SK-N-MC (cell line): ENCODE measurements around the gene OR10H1.
"Not testable (repeated sequence)": the region's sequence is repeated elsewhere in the genome, so short reads cannot be mapped to it uniquely, and the experiment has no call there.

Source experiments
- DNase-seq: peaks from one replicate; pipeline ENCODE4 v3.0.0-alpha.2; 2011; ENCODE audit warnings: low read depth, low spot score
- H3K27ac ChIP-seq: fragments of 200-600 bp; sonication (generic); 2 replicates; pipeline ENCODE4 v1.5.1; 2016; ENCODE audit warnings: mixed run types
- H3K36me3 ChIP-seq: fragments of 200-600 bp; sonication (generic); 2 replicates; pipeline ENCODE4 v1.6.1; 2017; ENCODE audit warnings: antibody characterized with exemption, low read length, mixed read lengths; ENCODE audit not compliant: insufficient read depth
- H3K4me3 ChIP-seq: fragments of 200-600 bp; sonication (generic); 2 replicates; pipeline ENCODE4 v1.5.1; 2016
- H3K9ac ChIP-seq: fragments of 200-600 bp; sonication (generic); 2 replicates; pipeline ENCODE4 v1.8.0; 2017; ENCODE audit warnings: mixed run types, mixed read lengths; ENCODE audit not compliant: insufficient read length
- H3K9me3 ChIP-seq: fragments of 200-600 bp; sonication (generic); 2 replicates; pipeline ENCODE4 v1.6.1; 2017; ENCODE audit warnings: low read depth, mild to moderate bottlenecking, antibody characterized with exemption, low read length, moderate library complexity, mixed read lengths
- EZH2 ChIP-seq: fragments of 200-600 bp; sonication (generic); IDR thresholded peaks from one replicate; pipeline ENCODE4 v1.6.1; 2017; ENCODE audit warnings: antibody characterized with exemption
- FOXP2 ChIP-seq: optimal IDR thresholded peaks from 2 replicates; pipeline ENCODE3; 2011; ENCODE audit warnings: mild to moderate bottlenecking, moderate library complexity; ENCODE audit not compliant: insufficient read depth; ENCODE audit errors: extremely low read length, control extremely low read depth
- POLR2AphosphoS5 ChIP-seq: IDR thresholded peaks from 2 replicates; pipeline ENCODE4 v1.6.1; 2012; ENCODE audit warnings: mild to moderate bottlenecking, low read depth, low read length, borderline replicate concordance

OR10H1 gene

DNA sequence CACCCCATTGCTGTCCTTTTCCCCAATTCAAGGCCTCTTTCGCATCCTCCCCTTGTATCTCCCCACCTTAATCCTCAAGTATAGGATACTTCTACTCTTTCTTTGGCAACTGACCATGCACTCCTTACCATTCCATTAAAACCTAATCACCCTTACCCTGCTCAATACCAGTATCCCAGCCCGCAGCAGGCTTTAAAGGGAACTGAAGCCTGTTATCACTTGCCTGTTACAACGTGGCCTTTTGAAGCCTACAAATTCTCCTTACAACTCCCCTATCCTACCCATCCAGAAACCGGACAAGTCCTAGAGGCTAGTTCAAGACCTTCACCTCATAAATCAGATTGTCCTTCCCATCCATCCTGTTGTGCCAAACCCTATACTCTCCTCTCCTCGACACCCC, 16.2 kb upstream of the OR10H1 start:
- no peak for DNase-seq
- Histone ChIP-seq H3K36me3 (no peaks in the 10 kb centered on the region), H3K27ac (no peak overlapping the region), H3K9me3 (no peaks in the 10 kb centered on the region), H3K4me3 (no peak overlapping the region), H3K9ac (no peak overlapping the region)
- TF ChIP-seq POLR2AphosphoS5 (no peak), FOXP2 (no peak), EZH2 (no peak)

DNA sequence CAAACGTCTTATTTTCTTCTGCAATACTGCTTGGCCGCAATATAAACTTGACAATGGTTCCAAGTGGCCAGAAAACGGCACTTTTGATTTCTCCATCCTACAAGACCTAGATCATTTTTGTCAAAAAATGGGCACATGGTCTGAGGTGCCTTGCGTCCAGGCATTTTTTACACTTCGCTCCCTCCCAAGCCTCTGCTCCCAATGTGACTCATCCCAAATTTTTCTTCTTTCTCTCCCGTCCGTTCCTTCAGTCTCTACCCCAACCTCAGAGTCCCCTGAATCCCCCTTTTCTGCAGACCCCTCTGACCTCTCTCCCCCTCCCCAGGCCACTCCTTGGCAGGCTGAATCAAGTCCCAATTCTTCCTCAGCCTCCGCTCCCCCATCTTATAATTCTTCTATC, 14.3 kb upstream of the OR10H1 start:
- H3K27ac ChIP-seq: no peak overlapping the region

DNA sequence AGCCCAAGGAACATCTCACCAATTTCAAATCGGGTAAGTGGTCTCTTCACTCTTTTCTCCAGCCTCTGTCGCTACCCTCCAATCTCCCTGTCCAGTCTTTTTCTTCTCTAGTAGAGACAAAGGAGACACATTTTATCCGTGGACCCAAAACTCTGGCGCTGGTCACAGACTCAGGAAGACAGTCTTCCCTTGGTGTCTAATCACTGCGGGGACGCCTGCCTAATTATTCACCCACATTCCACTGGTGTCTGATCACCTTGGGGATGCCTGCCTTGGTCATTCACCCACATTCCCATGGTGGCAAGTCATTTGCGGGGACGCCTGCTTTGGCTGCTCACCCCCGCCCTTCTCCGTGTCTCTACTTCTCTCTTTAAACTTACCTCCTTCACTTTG, 13.8 kb upstream of the OR10H1 start:
- no peak for DNase-seq
- TF ChIP-seq POLR2AphosphoS5: no peak
- no peak for TF ChIP-seq EZH2
- TF ChIP-seq FOXP2: no peak
- Histone ChIP-seq H3K27ac (no peak overlapping the region), H3K9me3 (no peaks in the 10 kb centered on the region), H3K36me3 (no peaks in the 10 kb centered on the region), H3K9ac (no peak overlapping the region), H3K4me3 (no peak overlapping the region)

More for the DNA sequence above, 14.3 kb upstream of the OR10H1 start:
- DNase-seq: no peak
- no peak for TF ChIP-seq EZH2
- TF ChIP-seq FOXP2: no peak
- TF ChIP-seq POLR2AphosphoS5: no peak
- H3K9me3 ChIP-seq: no peaks in the 10 kb centered on the region
- no peaks in the 10 kb centered on the region for H3K36me3 ChIP-seq
- H3K9ac ChIP-seq: no peak overlapping the region
- no peak overlapping the region for H3K4me3 ChIP-seq

DNA sequence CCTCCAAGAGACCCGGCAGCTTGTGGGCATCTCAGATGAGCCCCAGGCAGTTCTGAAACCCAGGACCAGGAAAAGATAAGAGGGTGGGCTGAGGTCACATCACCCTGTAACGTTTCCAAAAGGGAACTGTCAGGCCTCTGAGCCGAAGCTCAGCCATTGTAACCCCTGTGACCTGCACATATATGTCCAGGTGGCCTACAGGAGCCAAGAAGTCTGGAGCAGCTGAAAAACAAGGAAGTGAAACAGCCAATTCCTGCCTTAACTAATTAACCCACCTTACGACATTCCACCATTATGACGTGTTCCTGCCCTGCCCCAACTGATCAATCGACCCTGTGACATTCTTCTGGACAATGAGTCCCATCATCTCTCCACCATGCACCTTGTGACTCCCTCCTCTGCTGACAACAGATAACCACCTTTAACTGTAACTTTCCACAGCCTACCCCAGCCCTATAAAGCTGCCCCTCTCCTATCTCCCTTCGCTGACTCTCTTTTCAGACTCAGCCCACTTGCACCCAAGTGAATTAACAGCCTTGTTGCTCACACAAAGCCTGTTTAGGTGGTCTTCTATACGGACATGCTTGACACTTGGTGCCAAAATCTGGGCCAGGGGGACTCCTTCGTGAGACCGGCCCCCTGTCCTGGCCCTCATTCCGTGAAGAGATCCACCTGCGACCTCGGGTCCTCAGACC, 13.3 kb upstream of the OR10H1 start:
- H3K36me3 ChIP-seq, H3K27ac ChIP-seq, H3K9me3 ChIP-seq, DNase-seq, H3K9ac ChIP-seq, H3K4me3 ChIP-seq: not testable (repeated sequence)

DNA sequence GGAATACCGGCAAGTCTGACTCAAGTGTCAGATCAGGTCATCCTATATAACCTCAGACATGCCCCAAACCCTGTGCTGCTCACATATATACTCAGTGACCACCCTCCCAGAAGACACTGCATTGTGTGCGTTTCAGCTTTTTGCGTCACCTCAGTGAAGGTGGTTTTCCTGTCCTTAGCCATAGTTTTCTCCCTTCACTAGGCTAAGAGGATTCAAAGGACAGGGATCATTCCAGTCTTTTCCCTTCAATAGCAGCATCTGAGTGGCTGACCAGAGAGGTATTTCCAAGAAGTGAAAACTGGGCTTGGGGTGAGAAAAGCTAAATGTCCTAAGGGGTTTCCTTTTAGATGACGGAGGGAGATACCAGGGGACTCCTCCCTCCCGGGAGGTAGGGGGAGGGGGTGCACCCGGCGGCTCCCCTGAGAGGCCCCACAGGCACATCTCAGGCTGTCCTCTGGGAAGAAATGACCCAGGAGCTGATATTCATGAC, 12.7 kb upstream of the OR10H1 start:
- TF ChIP-seq EZH2 (no peak), POLR2AphosphoS5 (no peak), FOXP2 (no peak)
- no peak overlapping the region for H3K27ac ChIP-seq
- H3K36me3 ChIP-seq: no peaks in the 10 kb centered on the region
- no peak overlapping the region for H3K9ac ChIP-seq
- no peak for DNase-seq
- no peak overlapping the region for H3K4me3 ChIP-seq
- no peaks in the 10 kb centered on the region for H3K9me3 ChIP-seq

DNA sequence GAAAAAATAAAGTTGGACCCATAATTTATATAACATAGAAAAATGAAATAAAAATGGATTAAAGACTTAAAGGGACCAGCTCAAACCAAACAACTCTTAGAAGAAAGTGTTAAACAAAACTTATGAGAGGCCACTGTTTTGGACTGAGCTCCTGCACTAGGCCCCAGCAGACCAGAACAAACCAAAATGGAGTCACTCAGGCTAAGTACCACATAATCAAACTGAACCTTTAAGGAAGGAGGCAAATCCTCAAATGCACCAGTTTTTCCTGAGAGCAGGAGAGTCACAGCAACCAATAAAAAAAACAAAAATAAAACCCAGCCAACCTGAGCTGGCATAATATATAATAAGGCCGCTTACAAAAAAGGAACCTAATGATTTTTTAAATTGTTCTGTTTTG, 10.3 kb upstream of the OR10H1 start:
- Histone ChIP-seq H3K36me3 (no peaks in the 10 kb centered on the region), H3K9me3 (no peaks in the 10 kb centered on the region), H3K4me3 (no peak overlapping the region), H3K27ac (no peak overlapping the region), H3K9ac (no peak overlapping the region)
- DNase-seq: no peak
- TF ChIP-seq EZH2 (no peak), POLR2AphosphoS5 (no peak), FOXP2 (no peak)

DNA sequence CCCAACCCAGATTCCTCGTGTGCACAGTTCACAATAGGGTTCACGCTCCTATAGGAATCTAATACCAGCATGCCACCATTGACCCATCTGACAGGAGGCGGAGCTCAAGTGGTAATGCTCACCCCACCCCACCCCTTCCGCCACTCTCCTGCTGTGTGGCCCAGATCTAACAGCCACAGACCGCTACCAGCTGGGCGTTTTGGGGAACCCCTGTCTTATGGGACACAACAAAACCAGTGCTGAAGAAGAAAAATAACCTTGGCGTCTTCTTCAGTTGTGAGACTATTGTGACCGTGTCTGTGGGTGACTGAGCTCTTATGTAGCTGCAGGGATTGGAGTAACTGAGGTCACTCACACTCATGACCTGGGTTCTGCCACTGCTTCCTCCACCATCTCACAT, 5.2 kb upstream of the OR10H1 start:
- Histone ChIP-seq H3K27ac (no peak overlapping the region), H3K9me3 (no peaks in the 10 kb centered on the region), H3K36me3 (no peaks in the 10 kb centered on the region), H3K9ac (no peak overlapping the region), H3K4me3 (no peak overlapping the region)
- TF ChIP-seq POLR2AphosphoS5 (no peak), EZH2 (no peak), FOXP2 (no peak)
- DNase-seq: no peak

DNA sequence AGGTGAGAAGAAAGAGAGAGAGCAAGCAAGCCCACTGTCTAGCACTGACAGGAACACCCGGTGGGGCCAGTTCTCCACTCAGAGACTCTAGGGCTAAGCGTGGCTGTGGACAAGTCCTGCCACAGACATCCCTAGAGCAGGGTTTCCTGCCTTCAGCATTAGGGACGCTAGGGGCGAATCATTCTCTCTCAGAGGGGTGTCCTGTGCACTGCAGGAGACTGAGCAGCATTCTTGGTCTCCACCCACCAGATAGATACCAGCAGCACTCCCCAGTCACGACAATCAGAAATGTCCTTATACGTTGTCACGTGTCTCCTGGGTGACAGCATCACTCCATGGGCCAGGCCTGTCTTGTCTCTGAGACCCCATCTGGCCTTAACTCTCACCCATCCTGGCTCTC, 1.5 kb downstream of the OR10H1 start:
- no peaks in the 10 kb centered on the region for H3K9me3 ChIP-seq
- no peak overlapping the region for H3K9ac ChIP-seq

More for the DNA sequence above, 1.5 kb downstream of the OR10H1 start:
- TF ChIP-seq FOXP2 (no peak), EZH2 (no peak), POLR2AphosphoS5 (no peak)
- Histone ChIP-seq H3K27ac (no peak overlapping the region), H3K36me3 (no peaks in the 10 kb centered on the region), H3K4me3 (no peak overlapping the region)
- DNase-seq: no peak
